T-helper 2 cell treated with Interferon-gamma antibody and Interleukin-4, amounts not matched to agents 5 μg/mL and 100 μg/mL, for 36 hours (primary cell): Measurements from ENCODE around the gene NTNG1.

Experiments used
- DNase-seq: peaks from one replicate; pipeline ENCODE4 v3.0.0; 2021; ENCODE audit warnings: low spot score
- H3K27ac Mint-ChIP-seq: one replicate; pipeline ENCODE4 v1.8.0; 2021; ENCODE audit warnings: mild to moderate bottlenecking, mixed read lengths
- H3K27me3 Mint-ChIP-seq: one replicate; pipeline ENCODE4 v1.8.0; 2021; ENCODE audit warnings: low read depth, mixed read lengths
- H3K36me3 Mint-ChIP-seq: one replicate; pipeline ENCODE4 v1.8.0; 2021; ENCODE audit warnings: low read depth, mixed read lengths
- H3K4me1 Mint-ChIP-seq: one replicate; pipeline ENCODE4 v1.8.0; 2021; ENCODE audit warnings: low read depth, mixed read lengths
- H3K4me3 Mint-ChIP-seq: one replicate; pipeline ENCODE4 v1.8.0; 2022; ENCODE audit warnings: mild to moderate bottlenecking, moderate library complexity, mixed read lengths
- H3K9me3 Mint-ChIP-seq: one replicate; pipeline ENCODE4 v1.8.0; 2021; ENCODE audit warnings: mixed read lengths

The NTNG1 gene

DNA sequence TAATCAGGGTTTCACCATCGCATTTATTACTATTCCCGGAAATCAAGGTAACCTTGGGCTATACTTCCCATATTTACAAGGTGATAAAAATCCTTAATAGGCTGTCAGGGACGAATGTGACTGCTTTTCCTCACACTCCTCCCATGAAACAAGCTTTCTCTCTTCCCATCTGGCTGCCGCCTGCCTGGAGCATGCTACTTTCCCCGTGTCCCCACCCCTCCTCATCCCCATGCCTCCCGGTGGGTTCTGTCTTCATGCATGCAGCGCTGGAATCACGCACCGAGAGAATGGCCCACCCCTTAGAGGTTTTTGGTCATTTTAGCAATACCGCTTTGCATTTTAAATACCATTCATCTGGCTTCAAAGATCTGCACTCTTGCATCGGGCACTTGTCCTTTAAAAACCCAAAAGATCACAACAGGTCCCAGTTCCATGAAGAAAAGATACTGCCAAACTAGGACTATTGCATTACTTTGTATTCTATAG is 339.1 kb downstream of the NTNG1 start:
- no peaks in the 10 kb centered on the region for H3K36me3 Mint-ChIP-seq
- no peak for DNase-seq
- peaks cover 10% of the 10 kb centered on the region for H3K4me1 Mint-ChIP-seq
- peaks cover 50% of the 10 kb centered on the region for H3K27me3 Mint-ChIP-seq
- no peaks in the 10 kb centered on the region for H3K9me3 Mint-ChIP-seq
- H3K4me3 Mint-ChIP-seq: no peak overlapping the region
- H3K27ac Mint-ChIP-seq: no peak overlapping the region

- DNase-seq: no peak
- no peak overlapping the region for H3K27ac Mint-ChIP-seq
- H3K27me3 Mint-ChIP-seq: peaks cover 50% of the 10 kb centered on the region
- H3K9me3 Mint-ChIP-seq: no peaks in the 10 kb centered on the region
- no peak overlapping the region for H3K4me3 Mint-ChIP-seq
- peaks cover 2% of the 10 kb centered on the region for H3K4me1 Mint-ChIP-seq
- H3K36me3 Mint-ChIP-seq: no peaks in the 10 kb centered on the region
Observed at GRCh38 chr1:107480548-107481415, 339.9 kb downstream of the NTNG1 start.

DNA sequence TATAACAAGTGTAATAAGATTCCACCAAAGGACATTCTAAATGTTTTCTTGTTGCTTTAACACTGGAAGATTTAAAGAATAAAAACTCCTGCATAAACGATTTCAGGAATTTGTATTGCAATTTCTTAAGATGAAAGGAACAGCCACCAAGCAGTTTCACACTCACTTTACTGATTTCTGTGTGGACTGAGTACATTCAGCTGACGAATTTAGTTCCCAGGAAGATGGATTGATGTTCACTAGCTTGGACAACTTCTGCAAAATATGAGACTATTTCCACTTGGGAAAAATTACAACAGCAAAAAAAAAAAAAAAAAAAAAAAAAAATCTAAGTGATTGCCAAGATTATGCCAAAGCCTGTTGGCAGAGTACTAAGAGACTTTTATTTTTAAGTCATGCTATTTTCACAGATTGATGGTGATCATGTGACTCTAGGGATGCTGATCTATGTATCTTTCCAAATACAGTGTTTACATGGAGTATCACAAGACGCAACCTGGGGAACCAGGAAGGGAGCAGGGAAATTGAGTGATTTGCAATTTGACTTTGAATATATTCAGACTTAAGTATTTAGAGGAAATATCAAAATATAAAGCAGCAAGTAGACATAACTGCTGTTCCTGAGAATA is 341.0 kb downstream of the NTNG1 start:
- Mint-ChIP-seq H3K27me3 (peaks cover 43% of the 10 kb centered on the region), H3K4me3 (no peak overlapping the region)

DNA sequence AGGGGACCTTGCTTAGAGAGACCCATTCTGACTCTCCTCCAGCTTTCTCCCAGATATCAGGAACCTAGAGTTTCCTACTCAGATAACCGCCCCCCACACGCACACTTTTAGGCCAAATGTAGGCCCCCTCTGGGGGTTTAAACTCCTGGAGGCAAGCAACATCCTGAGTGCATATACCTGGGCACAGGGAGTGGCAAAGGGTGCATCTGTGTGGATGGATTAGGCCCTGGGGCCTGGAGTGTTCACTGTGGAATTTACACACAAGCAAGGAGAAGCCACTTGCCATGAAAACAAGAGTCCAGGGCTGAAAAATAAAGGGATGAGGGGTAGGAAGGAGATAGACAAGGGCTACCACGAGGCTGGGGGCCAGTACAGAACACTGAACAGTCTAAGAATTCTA is 343.1 kb downstream of the NTNG1 start:
- H3K4me3 Mint-ChIP-seq: no peak overlapping the region
- H3K36me3 Mint-ChIP-seq: no peaks in the 10 kb centered on the region
- no peaks in the 10 kb centered on the region for H3K4me1 Mint-ChIP-seq
- H3K27ac Mint-ChIP-seq: no peak overlapping the region
- peaks cover 39% of the 10 kb centered on the region for H3K27me3 Mint-ChIP-seq
- H3K9me3 Mint-ChIP-seq: no peaks in the 10 kb centered on the region
- no peak for DNase-seq

More for the DNA sequence above, 341.0 kb downstream of the NTNG1 start:
- Mint-ChIP-seq H3K27ac (no peak overlapping the region), H3K4me1 (no peaks in the 10 kb centered on the region), H3K9me3 (no peaks in the 10 kb centered on the region), H3K36me3 (no peaks in the 10 kb centered on the region)
- no peak for DNase-seq

DNA sequence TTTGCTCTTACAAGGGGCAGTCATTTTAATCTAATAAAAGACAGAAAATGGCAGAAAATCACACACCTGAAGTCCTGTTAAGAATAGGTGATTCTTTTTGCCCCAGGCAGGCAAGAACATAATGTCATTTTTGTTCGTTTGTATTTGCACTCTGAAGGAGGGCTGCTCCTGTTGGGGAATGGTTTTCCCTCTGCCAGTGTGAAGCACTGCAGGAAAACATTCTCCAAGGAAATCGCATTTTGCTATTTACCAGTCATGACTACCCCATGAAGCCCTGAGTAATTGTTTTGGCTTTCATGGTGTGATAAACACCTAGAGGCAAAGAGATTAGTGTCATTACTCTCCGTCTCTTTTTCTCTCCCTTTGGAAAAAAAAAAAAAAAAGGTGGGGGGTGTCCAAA is 345.5 kb downstream of the NTNG1 start:
- Mint-ChIP-seq H3K4me1 (no peaks in the 10 kb centered on the region), H3K27ac (no peak overlapping the region), H3K4me3 (no peak overlapping the region), H3K36me3 (no peaks in the 10 kb centered on the region), H3K27me3 (peaks cover 23% of the 10 kb centered on the region), H3K9me3 (no peaks in the 10 kb centered on the region)
- no peak for DNase-seq

DNA sequence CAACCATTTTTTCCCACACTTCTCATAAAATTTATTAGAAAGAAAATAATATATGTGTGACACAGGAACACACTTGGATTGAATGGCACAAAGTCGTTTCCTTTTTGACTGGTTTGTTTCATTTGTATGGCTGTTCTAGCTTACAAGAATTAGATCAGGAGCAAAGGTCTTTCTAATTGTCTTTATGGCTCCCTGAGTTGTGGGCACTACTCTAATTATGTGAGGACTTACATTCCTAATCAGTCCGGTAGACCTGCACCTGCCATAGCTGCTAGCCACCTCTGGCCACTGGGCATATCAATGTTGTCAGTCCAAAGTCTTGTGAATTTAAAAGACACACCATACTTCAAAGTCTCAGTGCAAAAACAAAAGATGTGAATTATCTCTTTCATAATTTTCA is 346.7 kb downstream of the NTNG1 start:
- no peak overlapping the region for H3K4me3 Mint-ChIP-seq
- H3K36me3 Mint-ChIP-seq: no peaks in the 10 kb centered on the region
- no peak for DNase-seq
- H3K27ac Mint-ChIP-seq: no peak overlapping the region
- H3K27me3 Mint-ChIP-seq: peaks cover 14% of the 10 kb centered on the region
- H3K4me1 Mint-ChIP-seq: no peaks in the 10 kb centered on the region
- H3K9me3 Mint-ChIP-seq: no peaks in the 10 kb centered on the region

GRCh38 chr1:107491582-107491981 is 350.7 kb downstream of the NTNG1 start:
- no peak for DNase-seq
- Mint-ChIP-seq H3K9me3 (no peaks in the 10 kb centered on the region), H3K27ac (no peak overlapping the region), H3K4me3 (no peak overlapping the region), H3K27me3 (peaks cover 6% of the 10 kb centered on the region), H3K36me3 (no peaks in the 10 kb centered on the region), H3K4me1 (no peaks in the 10 kb centered on the region)

GRCh38 chr1:107493111-107493716 is 352.4 kb downstream of the NTNG1 start:
- no peak for DNase-seq
- Mint-ChIP-seq H3K27ac (no peak overlapping the region), H3K36me3 (no peaks in the 10 kb centered on the region), H3K4me3 (no peak overlapping the region), H3K4me1 (no peaks in the 10 kb centered on the region), H3K9me3 (no peaks in the 10 kb centered on the region), H3K27me3 (peaks cover 6% of the 10 kb centered on the region)

DNA sequence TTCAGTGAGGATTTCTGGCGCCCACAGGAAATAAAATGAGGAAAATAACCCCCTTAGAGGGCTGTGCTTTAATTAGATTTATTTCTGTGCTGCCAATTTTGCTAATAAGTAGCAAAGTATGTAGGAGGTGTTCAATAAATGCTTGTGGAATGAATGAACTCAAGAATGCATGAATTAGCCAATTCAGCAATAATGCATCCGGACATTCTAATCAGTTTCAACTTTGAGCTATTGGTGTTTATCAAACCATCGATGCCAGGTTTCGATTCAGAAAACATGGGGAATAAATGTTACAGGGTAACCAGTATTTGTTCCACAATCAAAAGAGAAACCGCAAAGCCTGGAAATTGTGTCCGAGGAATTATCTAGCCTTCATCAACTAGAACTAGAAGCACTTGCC is 353.2 kb downstream of the NTNG1 start:
- Mint-ChIP-seq H3K4me1 (no peaks in the 10 kb centered on the region), H3K4me3 (no peak overlapping the region), H3K27me3 (peaks cover 6% of the 10 kb centered on the region), H3K9me3 (no peaks in the 10 kb centered on the region), H3K27ac (no peak overlapping the region), H3K36me3 (no peaks in the 10 kb centered on the region)
- DNase-seq: no peak

- Mint-ChIP-seq H3K4me1 (no peaks in the 10 kb centered on the region), H3K36me3 (no peaks in the 10 kb centered on the region), H3K27me3 (peaks cover 3% of the 10 kb centered on the region), H3K4me3 (no peak overlapping the region), H3K27ac (no peak overlapping the region), H3K9me3 (no peaks in the 10 kb centered on the region)
- DNase-seq: no peak
Observed at GRCh38 chr1:107496002-107496401, 355.2 kb downstream of the NTNG1 start.

DNA sequence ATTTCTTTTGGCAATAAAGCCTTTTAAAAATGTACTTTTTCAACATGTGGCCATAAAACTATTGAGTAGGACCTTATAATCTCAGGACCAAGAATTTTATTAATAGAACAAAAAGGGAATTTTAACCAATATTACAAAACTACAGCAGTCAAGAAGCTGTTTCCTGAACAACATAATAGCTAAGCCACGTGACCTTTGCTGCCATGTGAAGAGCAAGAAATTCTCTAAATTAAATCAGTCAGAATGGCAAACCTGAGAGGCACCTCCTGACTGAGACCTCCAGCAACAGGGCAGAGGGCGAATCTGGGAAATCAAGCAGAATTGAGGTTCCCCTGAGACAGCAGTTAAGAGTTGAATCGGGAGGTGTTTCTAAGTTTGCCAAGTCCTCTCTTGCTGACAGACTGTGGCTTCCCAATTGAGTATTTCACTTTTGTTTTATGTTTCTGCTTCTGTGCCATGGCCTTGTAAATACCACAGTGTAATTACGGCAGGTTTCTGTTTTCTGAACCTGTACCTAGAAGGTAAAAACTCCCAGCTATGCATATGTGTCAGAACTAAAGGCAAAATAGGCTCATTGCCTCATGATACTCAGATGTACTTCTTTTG is 358.4 kb downstream of the NTNG1 start:
- H3K27me3 Mint-ChIP-seq: peaks cover 6% of the 10 kb centered on the region
- H3K4me1 Mint-ChIP-seq: no peaks in the 10 kb centered on the region
- no peaks in the 10 kb centered on the region for H3K36me3 Mint-ChIP-seq
- no peaks in the 10 kb centered on the region for H3K9me3 Mint-ChIP-seq
- no peak overlapping the region for H3K27ac Mint-ChIP-seq
- no peak for DNase-seq
- H3K4me3 Mint-ChIP-seq: no peak overlapping the region

- Mint-ChIP-seq H3K9me3 (no peaks in the 10 kb centered on the region), H3K27me3 (peaks cover 5% of the 10 kb centered on the region), H3K36me3 (no peaks in the 10 kb centered on the region), H3K4me3 (no peak overlapping the region), H3K4me1 (no peaks in the 10 kb centered on the region), H3K27ac (no peak overlapping the region)
- DNase-seq: no peak
Observed at GRCh38 chr1:107501081-107501605, 360.3 kb downstream of the NTNG1 start.

GRCh38 chr1:107510347-107510746 is 369.5 kb downstream of the NTNG1 start:
- H3K4me3 Mint-ChIP-seq: no peak overlapping the region
- no peaks in the 10 kb centered on the region for H3K27me3 Mint-ChIP-seq
- H3K4me1 Mint-ChIP-seq: no peaks in the 10 kb centered on the region
- H3K27ac Mint-ChIP-seq: no peak overlapping the region
- DNase-seq: no peak
- H3K9me3 Mint-ChIP-seq: peaks cover 6% of the 10 kb centered on the region
- H3K36me3 Mint-ChIP-seq: no peaks in the 10 kb centered on the region

DNA sequence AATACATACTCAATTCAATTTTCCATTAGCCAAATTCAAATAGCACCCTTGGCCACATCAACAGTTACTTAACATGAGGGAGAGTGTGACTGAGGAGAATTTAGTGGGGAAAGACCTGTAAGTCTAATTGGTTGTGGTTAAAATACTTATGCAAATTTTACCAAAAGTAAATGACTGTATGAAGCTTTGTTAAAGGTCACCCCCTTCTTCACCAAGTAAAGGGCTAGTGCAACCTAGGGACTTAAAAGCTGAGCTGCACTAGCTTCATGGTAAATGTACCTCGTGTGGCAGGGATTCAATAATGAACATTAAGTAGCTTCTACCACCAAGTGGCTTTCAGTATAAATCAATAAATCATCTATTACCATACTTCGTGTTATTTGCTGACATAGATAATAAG is 372.0 kb downstream of the NTNG1 start:
- no peak for DNase-seq
- Mint-ChIP-seq H3K27me3 (no peaks in the 10 kb centered on the region), H3K4me1 (no peaks in the 10 kb centered on the region), H3K36me3 (no peaks in the 10 kb centered on the region), H3K27ac (no peak overlapping the region), H3K9me3 (peaks cover 6% of the 10 kb centered on the region), H3K4me3 (no peak overlapping the region)
